SK-N-SH (cell line): ENCODE measurements around the gene DOK7. TPM values are rescaled to one million over a fixed set of nuclear protein-coding genes. Genes with fewer than 3 reads are reported as not detected.

Experiments
- CTCF ChIA-PET: fragments of 300-600, 350-600 bp; formaldehyde crosslinking; extraction: SDS; loops from one replicate; lab custom pipeline; 2021; lab: Yijun Ruan, JAX
- POLR2A ChIA-PET: fragments of 350-600 bp; sonication (Branson Sonifier 250); formaldehyde crosslinking; extraction: SDS; loops from one replicate; lab custom pipeline; 2020; ENCODE audit warnings: antibody characterized with exemption, inconsistent platforms; lab: Yijun Ruan, JAX
- DNase-seq: peaks from one replicate; pipeline ENCODE4 v3.0.0; 2012
- H2AFZ ChIP-seq: fragments of 200-600 bp; sonication (generic); 2 replicates; pipeline ENCODE4 v1.8.1; 2016; ENCODE audit warnings: antibody characterized with exemption, mild to moderate bottlenecking, low read depth
- H3F3A ChIP-seq: fragments of 200-600 bp; sonication (generic); replicated peaks from 2 replicates; pipeline ENCODE3; 2016; ENCODE audit warnings: antibody characterized with exemption, mild to moderate bottlenecking; ENCODE audit not compliant: insufficient read depth
- H3K27ac ChIP-seq, 2 experiments: fragments of 200-500 bp in 1 of 2; fragments of 200-600 bp in 1 of 2; sonication (Bioruptor generic) in 1 of 2; sonication (generic), shearing (Covaris generic) in 1 of 2; 2 replicates each; pipeline versions ENCODE4 v1.5.1 to v1.6.1; 2014 to 2016; ENCODE audit warnings: low read depth in 2 of 2, inconsistent platforms in 1 of 2, low read length in 1 of 2, mild to moderate bottlenecking in 1 of 2, mixed read lengths in 1 of 2
- H3K27me3 ChIP-seq: fragments of 200-600 bp; sonication (generic), shearing (Covaris generic); 2 replicates; pipeline ENCODE4 v1.6.1; 2016; ENCODE audit warnings: mixed run types; ENCODE audit not compliant: insufficient read depth
- H3K36me3 ChIP-seq, 2 experiments: fragments of 200-500 bp in 1 of 2; fragments of 200-600 bp in 1 of 2; sonication (Bioruptor generic) in 1 of 2; sonication (generic) in 1 of 2; replicated peaks in 1 of 2; 2 replicates each; pipeline versions ENCODE3 to v1.5.1; 2014 to 2016; ENCODE audit warnings: low read length in 1 of 2, mild to moderate bottlenecking in 1 of 2; ENCODE audit not compliant: insufficient read depth in 2 of 2, control insufficient read depth in 1 of 2
- H3K4me1 ChIP-seq, 2 experiments: fragments of 200-500 bp in 1 of 2; fragments of 200-600 bp in 1 of 2; sonication (Bioruptor generic) in 1 of 2; sonication (generic), shearing (Covaris generic) in 1 of 2; 2 replicates each; pipeline versions ENCODE4 v1.5.1 to v1.6.1; 2014 to 2016; ENCODE audit warnings: low read depth in 1 of 2, low read length in 1 of 2, mixed run types in 1 of 2; ENCODE audit not compliant: insufficient read depth in 2 of 2, control insufficient read depth in 1 of 2
- H3K4me2 ChIP-seq: fragments of 200-600 bp; sonication (generic), shearing (Covaris generic); 2 replicates; pipeline ENCODE4 v1.6.1; 2017; ENCODE audit warnings: mixed run types
- H3K4me3 ChIP-seq, 2 experiments: fragments of 200-500 bp in 1 of 2; fragments of 200-600 bp in 1 of 2; sonication (Bioruptor generic) in 1 of 2; sonication (generic), shearing (Covaris generic) in 1 of 2; 2 replicates each; pipeline versions ENCODE4 v1.5.1 to v1.8.1; 2014 to 2016; ENCODE audit warnings: low read depth in 2 of 2, inconsistent platforms in 1 of 2, low read length in 1 of 2, mild to moderate bottlenecking in 1 of 2, mixed read lengths in 1 of 2, moderate library complexity in 1 of 2
- H3K79me2 ChIP-seq: fragments of 200-600 bp; sonication (generic); 2 replicates; pipeline ENCODE4 v1.8.1; 2017; ENCODE audit warnings: mild to moderate bottlenecking; ENCODE audit not compliant: insufficient read depth
- H3K9ac ChIP-seq: fragments of 200-600 bp; sonication (generic); 2 replicates; pipeline ENCODE4 v1.6.1; 2017; ENCODE audit warnings: mixed run types
- H3K9me2 ChIP-seq: fragments of 200-600 bp; sonication (generic); 2 replicates; pipeline ENCODE4 v1.6.1; 2017; ENCODE audit warnings: mixed run types
- H3K9me3 ChIP-seq: fragments of 200-600 bp; sonication (generic); 2 replicates; pipeline ENCODE4 v1.6.1; 2017; ENCODE audit warnings: mixed run types, mild to moderate bottlenecking, moderate library complexity
- H4K20me1 ChIP-seq: fragments of 200-600 bp; sonication (generic); 2 replicates; pipeline ENCODE4 v1.6.1; 2017; ENCODE audit warnings: mild to moderate bottlenecking, mixed run types; ENCODE audit not compliant: insufficient read depth
- CTCF ChIP-seq: fragments of 200-600 bp; sonication (generic); IDR thresholded peaks from 2 replicates; pipeline ENCODE4 v1.6.1; 2017; ENCODE audit warnings: antibody characterized with exemption, mild to moderate bottlenecking, moderate library complexity
- EP300 ChIP-seq, 2 experiments: IDR thresholded peaks; 2 replicates each; pipeline versions ENCODE4 v1.4.0 to v1.6.1; 2012; ENCODE audit warnings: borderline replicate concordance in 1 of 2, low read depth in 1 of 2, low read length in 1 of 2
- EZH2phosphoT487 ChIP-seq: fragments of 200-600 bp; sonication (generic); IDR thresholded peaks from 2 replicates; pipeline ENCODE4 v1.6.1; 2017; ENCODE audit warnings: low read depth, mixed run types, mild to moderate bottlenecking, antibody characterized with exemption, moderate library complexity, borderline replicate concordance
- GATA2 ChIP-seq: sonication (generic); formaldehyde crosslinking; IDR thresholded peaks from 2 replicates; pipeline ENCODE4 v1.5.0; 2020; ENCODE audit warnings: mild to moderate bottlenecking, missing genetic modification reagents
- IRF3 ChIP-seq: fragments of 150-350 bp; IDR thresholded peaks from 2 replicates; pipeline ENCODE4 v1.6.1; 2016; ENCODE audit warnings: mild to moderate bottlenecking, low read depth, low read length
- JUND ChIP-seq: IDR thresholded peaks from 2 replicates; pipeline ENCODE4 v1.4.0; 2012
- MEF2A ChIP-seq: IDR thresholded peaks from 2 replicates; pipeline ENCODE4 v1.4.0; 2012; ENCODE audit warnings: low read depth, borderline replicate concordance
- MXI1 ChIP-seq: IDR thresholded peaks from 2 replicates; pipeline ENCODE4 v1.6.1; 2012; ENCODE audit warnings: mild to moderate bottlenecking, low read depth, low read length, improper control_type of control experiment
- RCOR1 ChIP-seq: fragments of 150-350 bp; IDR thresholded peaks from 2 replicates; pipeline ENCODE4 v1.6.1; 2017; ENCODE audit warnings: antibody characterized with exemption, low read length
- TAF1 ChIP-seq: IDR thresholded peaks from 2 replicates; pipeline ENCODE4 v1.6.1; 2012; ENCODE audit warnings: low read depth, mild to moderate bottlenecking, low read length, moderate library complexity, borderline replicate concordance
- USF1 ChIP-seq: IDR thresholded peaks from 2 replicates; pipeline ENCODE4 v1.4.0; 2012; ENCODE audit warnings: low read depth, borderline replicate concordance
- WGBS: methylation state at CpG from one replicate; pipeline ENCODE4 v1.1.6; 2017; ENCODE audit warnings: low lambda C conversion rate; 5-methylcytosine and 5-hydroxymethylcytosine counted together
- polyA plus RNA-seq, 3 experiments: library from polyadenylated mRNA; depleted of rRNA; stranded (reverse); fragments of >200 nt; gene quantifications; 2 replicates each; pipeline ENCODE4 v1.2.3, GENCODE V29; 2012
- TF ChIP-seq, protein P1 (sequence below): fragments of 150-350 bp; IDR thresholded peaks from 2 replicates; pipeline ENCODE4 v1.6.1; 2017; ENCODE audit warnings: antibody characterized with exemption, low read length, low read depth, borderline replicate concordance

DOK7 gene
- polyA plus RNA-seq, 1 of the 3 experiments (the other 2 are of a cell fraction), result not detected

DNA sequence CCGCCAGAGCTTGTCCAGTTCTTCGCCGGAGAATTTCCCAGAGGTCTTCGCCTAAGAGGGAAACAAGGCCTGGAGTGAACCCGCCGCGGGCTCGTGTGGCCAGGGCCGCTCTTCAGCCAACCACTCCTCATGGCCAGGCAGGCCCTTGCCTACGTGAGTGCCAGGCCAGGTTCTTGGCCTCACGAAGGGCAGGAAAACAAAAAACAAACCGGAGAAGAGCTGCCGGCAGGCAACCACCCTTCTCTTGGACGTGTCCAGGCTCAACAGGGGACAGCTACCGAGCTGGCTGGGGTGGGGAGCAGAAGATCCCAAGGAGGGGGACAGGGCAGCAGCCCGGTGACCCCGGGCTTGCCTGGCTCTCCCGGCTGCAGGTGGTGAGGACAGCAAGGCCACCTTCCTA, 55.8 kb downstream of the DOK7 start:
- Histone ChIP-seq H3K4me2 (no peak overlapping the region), H4K20me1 (no peaks in the 10 kb centered on the region), H2AFZ (no peak overlapping the region), H3F3A (no peaks in the 10 kb centered on the region), H3K4me3 (no peak overlapping the region), H3K36me3 (peaks cover 0 to 90% of the 10 kb centered on the region in 2 experiments), H3K4me1 (no peaks in the 10 kb centered on the region), H3K27me3 (no peaks in the 10 kb centered on the region), H3K9me2 (no peaks in the 10 kb centered on the region), H3K9me3 (no peaks in the 10 kb centered on the region), H3K79me2 (no peaks in the 10 kb centered on the region), H3K9ac (no peak overlapping the region), H3K27ac (no peak overlapping the region)
- WGBS, result 96% methylated on average over 12 of the region's 18 CpGs
- TF ChIP-seq GATA2 (CRISPR knock-in tag) (no peak), MXI1 (no peak), IRF3 (no peak), TAF1 (no peak), RCOR1 (no peak), MEF2A (no peak), EP300 (IDR thresholded peaks at IDR 0.05; ENCODE audit: borderline replicate concordance in 1 of 2, low read depth in 1 of 2, low read length in 1 of 2) (no peak), JUND (no peak), EZH2phosphoT487 (no peak), USF1 (no peak), CTCF (no peak)
- TF ChIP-seq, protein P1, sequence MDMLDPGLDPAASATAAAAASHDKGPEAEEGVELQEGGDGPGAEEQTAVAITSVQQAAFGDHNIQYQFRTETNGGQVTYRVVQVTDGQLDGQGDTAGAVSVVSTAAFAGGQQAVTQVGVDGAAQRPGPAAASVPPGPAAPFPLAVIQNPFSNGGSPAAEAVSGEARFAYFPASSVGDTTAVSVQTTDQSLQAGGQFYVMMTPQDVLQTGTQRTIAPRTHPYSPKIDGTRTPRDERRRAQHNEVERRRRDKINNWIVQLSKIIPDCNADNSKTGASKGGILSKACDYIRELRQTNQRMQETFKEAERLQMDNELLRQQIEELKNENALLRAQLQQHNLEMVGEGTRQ, result no peak
- ChIA-PET CTCF (no interaction called here), POLR2A (no interaction called here)
- DNase-seq, result no peak
